Measurements from ENCODE around the gene KHDRBS2. TPM values are rescaled to one million over a fixed set of nuclear protein-coding genes. Genes with fewer than 3 reads are reported as not detected.
A peak's percentile ranks its signal among the peaks of the same experiment; 100 is the strongest.

The KHDRBS2 gene
- total RNA-seq, 1 experiment from 2014 or later, result not detected

GRCh38 chr6:61833176-61833755, 452.8 kb downstream of the KHDRBS2 start:
- H3K27me3 Mint-ChIP-seq (ENCODE audit: insufficient read depth, unreplicated experiment), result peaks cover 30% of the 10 kb centered on the region
- no peaks in the 10 kb centered on the region for H3K9me3 Mint-ChIP-seq (ENCODE audit: unreplicated experiment)
- no peaks in the 10 kb centered on the region for H3K4me1 Mint-ChIP-seq (ENCODE audit: insufficient read depth, unreplicated experiment)
- no peak for DNase-seq (ENCODE audit: unreplicated experiment)
- TF ChIP-seq CTCF (IDR thresholded peaks at IDR 0.05; ENCODE audit: unreplicated experiment), result no peak
- CTCF ChIA-PET, result interaction anchor here (1.0 kb wide), 1 partner anchor 18 kb away, joined by 3 read pairs; no protein-coding TSS in a partner anchor
- no peaks in the 10 kb centered on the region for H3K36me3 Mint-ChIP-seq (ENCODE audit: insufficient read depth, unreplicated experiment)
- intact Hi-C loops (cut with micrococcal nuclease), result no loop called here
- no peak overlapping the region for H3K4me3 Mint-ChIP-seq (ENCODE audit: unreplicated experiment)
- BruUV-seq (replicated peaks), result no TSS peak
- POLR2A ChIA-PET, result no interaction called here
- H3K27ac Mint-ChIP-seq (ENCODE audit: low read depth, unreplicated experiment), result no peak overlapping the region

DNA sequence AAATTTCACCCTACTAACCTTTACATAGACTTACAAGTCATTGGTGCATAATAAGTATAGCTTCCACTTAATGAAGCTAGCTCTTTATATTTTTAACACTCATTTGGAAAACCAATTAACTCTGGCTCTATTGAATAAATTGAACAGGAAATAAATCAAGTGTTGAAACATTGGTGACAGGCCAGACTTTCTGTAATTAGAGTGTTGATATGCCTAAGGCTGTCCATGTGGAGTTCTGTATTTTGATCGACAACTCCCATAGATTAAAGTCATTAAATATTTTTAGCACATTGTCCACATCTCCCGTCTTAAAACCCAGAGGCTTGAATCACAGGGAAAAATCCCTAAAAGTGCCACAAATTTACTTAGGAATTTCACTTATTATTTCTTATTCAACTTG, 468.3 kb downstream of the KHDRBS2 start:
- POLR2A ChIA-PET, result no interaction called here
- BruUV-seq (replicated peaks), result no TSS peak

GRCh38 chr6:61810047-61810446, 476.0 kb downstream of the KHDRBS2 start:
- Mint-ChIP-seq H3K4me1 (ENCODE audit: insufficient read depth, unreplicated experiment) (no peaks in the 10 kb centered on the region), H3K27me3 (ENCODE audit: insufficient read depth, unreplicated experiment) (no peaks in the 10 kb centered on the region), H3K36me3 (ENCODE audit: insufficient read depth, unreplicated experiment) (no peaks in the 10 kb centered on the region), H3K4me3 (ENCODE audit: unreplicated experiment) (no peak overlapping the region), H3K9me3 (ENCODE audit: unreplicated experiment) (peaks cover 8% of the 10 kb centered on the region), H3K27ac (ENCODE audit: low read depth, unreplicated experiment) (no peak overlapping the region)
- DNase-seq (ENCODE audit: unreplicated experiment), result no peak
- ChIA-PET POLR2A (interaction anchor here (0.8 kb wide), 1 partner anchor 1462 kb away, joined by 3 read pairs; no protein-coding TSS in a partner anchor), CTCF (interaction anchor here (0.5 to 1.4 kb wide), 11 partner anchors 13 to 1074 kb away, joined by 3 to 26 read pairs (median 4); no protein-coding TSS in a partner anchor)
- BruUV-seq (replicated peaks), result no TSS peak
- intact Hi-C loops (cut with micrococcal nuclease), result no loop called here
- TF ChIP-seq CTCF (IDR thresholded peaks at IDR 0.05; ENCODE audit: unreplicated experiment), result no peak

More for the DNA sequence above, 468.3 kb downstream of the KHDRBS2 start:
- CTCF ChIA-PET, result no interaction called here
- Mint-ChIP-seq H3K9me3 (ENCODE audit: unreplicated experiment) (no peaks in the 10 kb centered on the region), H3K4me1 (ENCODE audit: insufficient read depth, unreplicated experiment) (no peaks in the 10 kb centered on the region), H3K36me3 (ENCODE audit: insufficient read depth, unreplicated experiment) (no peaks in the 10 kb centered on the region), H3K27ac (ENCODE audit: low read depth, unreplicated experiment) (no peak overlapping the region), H3K27me3 (ENCODE audit: insufficient read depth, unreplicated experiment) (peaks cover 21% of the 10 kb centered on the region), H3K4me3 (ENCODE audit: unreplicated experiment) (no peak overlapping the region)
- intact Hi-C loops (cut with micrococcal nuclease), result no loop called here
- no peak for DNase-seq (ENCODE audit: unreplicated experiment)
- no peak for TF ChIP-seq CTCF (IDR thresholded peaks at IDR 0.05; ENCODE audit: unreplicated experiment)

DNA sequence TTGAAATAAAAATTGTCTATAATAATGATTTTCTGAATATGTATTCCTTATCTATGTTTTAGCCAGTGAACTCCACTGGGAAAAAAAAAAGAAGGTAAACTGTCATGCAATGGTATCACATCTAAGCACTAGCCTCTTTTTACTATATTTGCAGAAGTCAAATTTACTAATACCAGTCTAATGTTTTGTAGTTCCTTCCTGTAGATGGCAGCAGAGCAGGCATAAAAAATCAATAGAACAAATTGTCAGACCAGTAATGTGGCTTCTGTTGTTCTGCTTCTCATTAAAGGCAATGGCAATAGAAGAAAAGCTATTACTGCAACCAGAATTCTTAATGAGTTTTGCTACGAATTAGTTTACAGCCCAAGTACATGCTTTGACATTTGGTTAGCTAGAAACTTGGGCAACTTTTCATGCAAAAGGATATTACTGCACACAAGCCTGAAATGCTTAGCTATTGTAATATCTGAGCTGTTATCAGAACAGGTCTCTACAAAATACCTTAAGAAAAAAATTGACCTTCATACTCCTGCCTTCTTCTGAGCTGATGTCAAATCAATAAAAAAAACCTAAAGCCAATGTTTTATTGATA, 476.9 kb downstream of the KHDRBS2 start:
- peaks cover 10% of the 10 kb centered on the region for H3K9me3 Mint-ChIP-seq (ENCODE audit: unreplicated experiment)
- no peak overlapping the region for H3K27ac Mint-ChIP-seq (ENCODE audit: low read depth, unreplicated experiment)
- ChIA-PET POLR2A (interaction anchor here (0.8 kb wide), 1 partner anchor 1463 kb away, joined by 3 read pairs; no protein-coding TSS in a partner anchor), CTCF (interaction anchor here (0.5 to 1.4 kb wide), 31 partner anchors 14 to 1953 kb away, joined by 3 to 26 read pairs (median 3); no protein-coding TSS in a partner anchor)
- intact Hi-C loops (cut with micrococcal nuclease), result loop anchor here (1.0 to 10.0 kb wide), 3 partner anchors 341 to 966 kb away; no protein-coding TSS in a partner anchor
- TF ChIP-seq CTCF (IDR thresholded peaks at IDR 0.05; ENCODE audit: unreplicated experiment), result peak; percentile 44
- no TSS peak for BruUV-seq (replicated peaks)
- H3K27me3 Mint-ChIP-seq (ENCODE audit: insufficient read depth, unreplicated experiment), result no peaks in the 10 kb centered on the region
- no peaks in the 10 kb centered on the region for H3K4me1 Mint-ChIP-seq (ENCODE audit: insufficient read depth, unreplicated experiment)
- peak; percentile 49 for DNase-seq (ENCODE audit: unreplicated experiment)
- no peaks in the 10 kb centered on the region for H3K36me3 Mint-ChIP-seq (ENCODE audit: insufficient read depth, unreplicated experiment)
- H3K4me3 Mint-ChIP-seq (ENCODE audit: unreplicated experiment), result no peak overlapping the region
